GM19043 (cell line): Measurements from ENCODE around the gene HTD2.
A peak's percentile ranks its signal among the peaks of the same experiment; 100 is the strongest.

Source experiments
- ATAC-seq: cut with Tn5 transposase; IDR thresholded peaks from one replicate; pipeline ENCODE4 v1.9.1; 2021; ENCODE audit warnings: low read depth; ENCODE audit not compliant: unreplicated experiment

HTD2 gene

DNA sequence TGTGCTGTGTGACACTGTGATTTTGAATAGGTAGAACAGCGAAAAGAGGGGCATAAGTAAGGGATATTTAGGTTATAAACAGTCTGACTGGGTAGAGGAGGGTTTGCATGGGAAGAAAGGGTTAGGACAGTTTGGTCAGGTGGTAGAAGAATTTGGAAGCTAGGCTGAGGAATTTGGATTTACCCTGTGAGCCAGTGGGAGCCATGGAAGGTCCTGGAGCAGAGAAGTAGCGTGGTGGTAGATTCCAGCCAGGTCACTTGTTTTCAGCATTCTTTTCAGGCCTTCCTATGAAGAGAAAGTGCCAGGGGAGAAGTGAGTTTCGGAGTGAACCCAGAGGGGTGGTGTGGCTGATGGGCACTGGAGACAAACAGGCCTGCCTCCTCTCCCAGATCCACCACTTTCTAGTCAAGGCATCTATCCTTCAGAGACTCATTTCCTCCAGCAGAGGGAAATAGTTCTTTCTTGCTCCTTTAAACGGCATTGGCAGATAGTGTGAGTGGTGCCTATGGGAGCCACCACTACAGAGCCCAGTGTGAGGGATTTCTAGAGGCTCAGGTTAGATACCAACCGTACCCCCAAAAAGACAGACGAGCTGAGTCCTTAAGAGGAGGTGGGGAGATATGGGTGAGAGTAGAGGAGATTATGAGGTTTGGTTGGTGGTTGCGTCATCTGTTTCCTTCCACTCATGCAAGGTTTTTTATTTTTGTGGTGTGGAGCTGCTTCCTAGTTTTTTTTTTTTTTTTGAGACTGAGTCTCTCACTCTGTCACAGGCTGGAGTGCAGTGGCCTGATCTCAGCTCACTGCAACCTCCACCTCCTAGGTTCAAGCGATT, 47.6 kb downstream of the HTD2 start:
- ATAC-seq: no peak

- ATAC-seq: peak; percentile 56
These were observed 48.9 kb downstream of the HTD2 start for GRCh38 chr3:58355179-58355578.

DNA sequence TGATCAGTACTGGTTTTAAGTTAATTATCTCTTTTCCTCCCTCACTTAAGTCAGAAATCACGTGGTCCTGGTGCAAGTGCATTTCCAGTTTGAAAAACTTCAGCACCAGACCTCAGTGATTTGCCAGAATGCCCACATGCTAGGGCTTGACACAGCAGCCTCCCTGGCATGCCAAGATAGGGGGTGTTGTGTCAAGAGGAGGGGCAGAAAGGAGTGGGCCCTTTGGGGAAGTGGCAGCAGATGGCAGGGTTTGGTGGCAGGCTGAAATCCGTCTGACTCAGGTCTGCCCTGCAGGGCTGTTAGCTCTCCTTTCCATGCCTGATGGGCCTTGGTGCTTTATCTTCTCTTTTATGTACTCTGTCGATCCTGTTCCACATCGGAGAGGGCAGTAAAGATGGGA, 49.7 kb downstream of the HTD2 start:
- no peak for ATAC-seq

- no peak for ATAC-seq
These were observed 51.1 kb downstream of the HTD2 start for GRCh38 chr3:58357402-58357801.

- ATAC-seq: no peak
These were observed 51.8 kb downstream of the HTD2 start for GRCh38 chr3:58358092-58358491.

DNA sequence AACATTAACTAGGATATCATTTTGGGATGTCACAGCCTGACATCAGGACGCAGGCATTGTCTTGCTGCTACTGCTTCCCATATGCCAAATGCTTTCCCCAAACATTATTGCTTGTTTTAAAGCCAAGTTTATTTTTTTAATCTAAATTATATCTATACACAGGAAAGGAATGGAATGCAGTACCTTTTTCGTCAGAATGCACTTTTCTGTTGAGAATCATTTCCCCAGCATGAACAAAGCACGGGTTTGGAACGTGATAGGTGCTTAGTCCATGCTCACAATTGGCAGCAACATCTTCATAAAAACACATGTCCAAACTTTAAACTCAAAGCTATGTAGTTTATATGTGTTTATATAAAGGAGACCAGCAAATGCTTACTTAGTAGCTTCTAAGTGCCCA, 52.5 kb downstream of the HTD2 start:
- ATAC-seq: no peak

DNA sequence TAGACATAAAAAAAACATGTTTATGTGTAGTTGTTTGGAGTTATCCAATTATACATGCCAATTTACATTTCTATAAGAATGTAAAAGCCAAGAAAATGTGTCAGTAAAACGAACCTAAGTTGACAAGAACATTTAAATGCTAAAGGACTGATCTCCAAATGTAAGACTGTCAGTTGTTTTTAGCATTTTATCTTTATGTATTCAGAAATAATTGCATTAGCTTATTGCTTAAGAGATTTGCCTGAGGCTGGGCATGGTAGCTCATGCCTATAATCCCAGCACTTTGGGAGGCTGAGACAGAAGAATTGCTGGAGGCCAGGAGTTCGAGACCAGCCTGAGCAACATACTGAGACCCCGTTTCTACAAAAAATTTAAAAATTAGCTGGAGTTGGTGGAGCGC, 53.3 kb downstream of the HTD2 start:
- ATAC-seq: no peak

GRCh38 chr3:58361866-58362265, 55.5 kb downstream of the HTD2 start:
- ATAC-seq: no peak

DNA sequence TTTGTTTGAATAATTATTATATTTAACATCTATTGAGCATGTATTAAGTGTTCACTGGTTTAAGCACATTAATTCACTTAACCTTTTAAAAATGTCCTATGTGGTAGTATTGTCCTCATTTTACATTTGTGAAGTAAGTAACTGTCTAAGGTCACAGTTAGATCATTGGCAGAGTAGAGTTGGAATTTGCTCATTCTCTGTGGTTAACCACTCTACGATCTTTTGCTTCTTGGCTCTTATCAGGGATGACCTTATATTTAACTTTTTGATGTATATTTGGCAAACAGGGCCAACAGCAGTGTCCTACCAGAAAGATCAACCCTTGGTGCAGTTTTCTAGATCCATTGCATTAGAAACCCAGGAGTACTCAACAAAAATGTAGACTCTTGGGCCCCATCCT, 60.4 kb downstream of the HTD2 start:
- no peak for ATAC-seq

DNA sequence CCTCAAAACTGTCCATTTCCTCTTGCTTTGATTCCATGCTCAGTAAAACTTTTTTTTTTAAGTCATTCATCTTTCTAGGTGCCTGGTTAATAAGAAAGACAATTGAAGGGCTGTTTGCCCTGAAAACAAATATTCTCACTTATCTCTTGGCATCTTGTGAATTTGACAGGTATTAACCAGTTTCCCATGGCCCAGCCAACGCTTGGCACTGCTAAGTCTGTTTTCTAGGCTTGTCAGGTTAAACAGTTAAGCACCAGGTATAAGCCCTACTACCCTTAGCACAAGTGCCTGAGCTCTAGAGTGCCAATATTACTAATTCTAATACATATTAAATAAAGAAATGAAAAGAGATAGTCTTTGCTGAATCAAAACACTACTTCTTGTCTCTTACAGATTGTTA, 62.7 kb downstream of the HTD2 start:
- ATAC-seq: no peak
